WTC11 (cell line): Measurements from ENCODE around the gene ITPR1. TPM values are rescaled to one million over a fixed set of nuclear protein-coding genes. Genes with fewer than 3 reads are reported as not detected.

ENCODE experiments used
- ATAC-seq: fragments of 200-7000 bp; cut with Tn5 transposase; 2 replicates; pipeline ENCODE4 v1.10.0; 2021; ENCODE audit warnings: mild to moderate bottlenecking, moderate library complexity
- CTCF ChIA-PET: fragments of 300-600 bp; sonication (Branson Sonifier 250); formaldehyde crosslinking; loops from one replicate; lab custom pipeline; 2021; ENCODE audit warnings: antibody characterized with exemption; lab: Charles Lee
- POLR2A ChIA-PET: fragments of 350-600 bp; sonication (Branson Sonifier 250); formaldehyde crosslinking; loops from one replicate; lab custom pipeline; 2021; ENCODE audit warnings: antibody characterized with exemption; lab: Charles Lee
- DNase-seq: peaks from one replicate; pipeline ENCODE4 v3.0.0; 2021; ENCODE audit warnings: low spot score
- H3K27ac Mint-ChIP-seq: 2 replicates; pipeline ENCODE4 v1.8.0; 2021; ENCODE audit warnings: mixed read lengths
- H3K27me3 Mint-ChIP-seq: 2 replicates; pipeline ENCODE4 v1.8.0; 2021; ENCODE audit warnings: low read depth, mild to moderate bottlenecking, moderate library complexity, mixed read lengths
- H3K36me3 Mint-ChIP-seq: 2 replicates; pipeline ENCODE4 v1.8.0; 2021; ENCODE audit warnings: mixed read lengths
- H3K4me1 Mint-ChIP-seq: 2 replicates; pipeline ENCODE4 v1.8.0; 2022; ENCODE audit warnings: mixed read lengths
- H3K4me3 Mint-ChIP-seq: 2 replicates; pipeline ENCODE4 v1.8.0; 2021; ENCODE audit warnings: mild to moderate bottlenecking, moderate library complexity, mixed read lengths
- H3K9me3 Mint-ChIP-seq: 2 replicates; pipeline ENCODE4 v1.8.0; 2021; ENCODE audit warnings: mixed read lengths
- AR ChIP-seq: fragments of 250-450 bp; sonication (Bioruptor Pico); IDR thresholded peaks from 2 replicates; pipeline ENCODE4 v1.9.0; 2021; ENCODE audit warnings: mild to moderate bottlenecking
- ATF3 ChIP-seq: sonication (generic); formaldehyde crosslinking; conservative IDR thresholded peaks from 2 replicates; pipeline ENCODE4 v1.8.1; 2022; ENCODE audit warnings: mild to moderate bottlenecking, missing genetic modification reagents
- CREM ChIP-seq: sonication (generic); formaldehyde crosslinking; IDR thresholded peaks from 2 replicates; pipeline ENCODE4 v1.8.1; 2022; ENCODE audit warnings: mild to moderate bottlenecking, missing genetic modification reagents, moderate library complexity
- ERG ChIP-seq: fragments of 250-450 bp; sonication (Bioruptor Pico); IDR thresholded peaks from 2 replicates; pipeline ENCODE4 v1.8.0; 2021; ENCODE audit warnings: mild to moderate bottlenecking
- ETV6 ChIP-seq: sonication (generic); formaldehyde crosslinking; IDR thresholded peaks from 2 replicates; pipeline ENCODE4 v1.8.1; 2022; ENCODE audit warnings: mild to moderate bottlenecking, missing genetic modification reagents
- FOXK1 ChIP-seq: sonication (generic); formaldehyde crosslinking; IDR thresholded peaks from 2 replicates; pipeline ENCODE4 v1.8.0; 2022; ENCODE audit warnings: mild to moderate bottlenecking, moderate library complexity, missing genetic modification reagents
- GRHL2 ChIP-seq: fragments of 250-450 bp; sonication (Bioruptor Pico); IDR thresholded peaks from 2 replicates; pipeline ENCODE4 v1.8.0; 2022; ENCODE audit warnings: mild to moderate bottlenecking, moderate library complexity; ENCODE audit not compliant: insufficient replicate concordance, severe bottlenecking
- GTF2I ChIP-seq: fragments of 250-450 bp; sonication (Bioruptor Pico); conservative IDR thresholded peaks from 2 replicates; pipeline ENCODE4 v1.4.0; 2021; ENCODE audit warnings: mild to moderate bottlenecking
- MAX ChIP-seq: sonication (generic); formaldehyde crosslinking; IDR thresholded peaks from 2 replicates; pipeline ENCODE4 v1.8.0; 2022; ENCODE audit warnings: mild to moderate bottlenecking, missing genetic modification reagents
- MXD4 ChIP-seq: fragments of 250-450 bp; sonication (Bioruptor Pico); IDR thresholded peaks from 2 replicates; pipeline ENCODE4 v1.8.0; 2021; ENCODE audit warnings: mild to moderate bottlenecking, moderate library complexity, borderline replicate concordance
- MYBL2 ChIP-seq: sonication (generic); formaldehyde crosslinking; IDR thresholded peaks from 2 replicates; pipeline ENCODE4 v1.8.1; 2023; ENCODE audit warnings: mild to moderate bottlenecking, moderate library complexity, missing genetic modification reagents
- NFE2L1 ChIP-seq: sonication (generic); formaldehyde crosslinking; IDR thresholded peaks from 2 replicates; pipeline ENCODE4 v1.8.1; 2023; ENCODE audit warnings: missing genetic modification reagents
- PRRX2 ChIP-seq: fragments of 250-450 bp; sonication (Bioruptor Pico); IDR thresholded peaks from 2 replicates; pipeline ENCODE4 v1.8.0; 2021; ENCODE audit warnings: mild to moderate bottlenecking
- TCF7 ChIP-seq: sonication (generic); formaldehyde crosslinking; IDR thresholded peaks from 2 replicates; pipeline ENCODE4 v1.8.0; 2022; ENCODE audit warnings: mild to moderate bottlenecking, low read depth, missing genetic modification reagents, moderate library complexity
- TEAD4 ChIP-seq: sonication (generic); formaldehyde crosslinking; IDR thresholded peaks from 2 replicates; pipeline ENCODE4 v1.8.0; 2022; ENCODE audit warnings: mild to moderate bottlenecking, missing genetic modification reagents
- TP53 ChIP-seq: sonication (generic); formaldehyde crosslinking; IDR thresholded peaks from 2 replicates; pipeline ENCODE4 v1.8.1; 2023; ENCODE audit warnings: mild to moderate bottlenecking, missing genetic modification reagents
- ZMAT4 ChIP-seq: fragments of 250-450 bp; sonication (Bioruptor Pico); IDR thresholded peaks from 2 replicates; pipeline ENCODE4 v1.9.0; 2021; ENCODE audit warnings: mild to moderate bottlenecking
- ZNF219 ChIP-seq: sonication (generic); formaldehyde crosslinking; IDR thresholded peaks from 2 replicates; pipeline ENCODE4 v1.8.0; 2023; ENCODE audit warnings: missing genetic modification reagents, mild to moderate bottlenecking, borderline replicate concordance
- ZNF317 ChIP-seq: sonication (generic); formaldehyde crosslinking; IDR thresholded peaks from 2 replicates; pipeline ENCODE4 v1.8.1; 2023; ENCODE audit warnings: low read depth, mild to moderate bottlenecking, moderate library complexity, missing genetic modification reagents, borderline replicate concordance
- ZNF416 ChIP-seq: fragments of 250-450 bp; sonication (Bioruptor Pico); IDR thresholded peaks from 2 replicates; pipeline ENCODE4 v1.9.0; 2021; ENCODE audit warnings: mild to moderate bottlenecking, inconsistent platforms
- total RNA-seq: library from RNA; stranded (reverse); gene quantifications from 3 replicates; pipeline ENCODE4 v1.2.3, GENCODE V29; 2021

The ITPR1 gene
- total RNA-seq, 1 experiment from 2014 or later = 11.8 TPM

- H3K4me3 Mint-ChIP-seq = no peak overlapping the region
- POLR2A ChIA-PET = interaction anchor here (0.5 kb wide), 1 partner anchor 321 kb away, joined by 4 read pairs; no protein-coding TSS in a partner anchor
- H3K27me3 Mint-ChIP-seq = no peaks in the 10 kb centered on the region
- TF ChIP-seq MXD4 (CRISPR knock-in tag) (no peak), CREM (no peak), GTF2I (CRISPR knock-in tag) (no peak), ZMAT4 (CRISPR knock-in tag) (no peak), AR (CRISPR knock-in tag) (no peak), TCF7 (no peak), NFE2L1 (CRISPR knock-in tag) (no peak), ERG (CRISPR knock-in tag) (no peak), ZNF219 (CRISPR knock-in tag) (no peak), TP53 (CRISPR knock-in tag) (no peak)
- TF ChIP-seq, all 79 proteins: peak for 0
- Mint-ChIP-seq H3K27ac (no peak overlapping the region), H3K9me3 (no peaks in the 10 kb centered on the region), H3K36me3 (no peaks in the 10 kb centered on the region), H3K4me1 (peaks cover 12% of the 10 kb centered on the region)
- ATAC-seq (no peak), DNase-seq (no peak)
- CTCF ChIA-PET = no interaction called here
Observed at GRCh38 chr3:4548356-4548755, 55.2 kb downstream of the ITPR1 start.

- H3K27ac Mint-ChIP-seq = no peak overlapping the region
- TF ChIP-seq ETV6 (CRISPR knock-in tag) (no peak), MYBL2 (CRISPR knock-in tag) (no peak), PRRX2 (CRISPR knock-in tag) (no peak), ATF3 (no peak), ZNF317 (CRISPR knock-in tag) (no peak), ZNF416 (CRISPR knock-in tag) (no peak), TEAD4 (CRISPR knock-in tag) (no peak)
- peaks cover 12% of the 10 kb centered on the region for H3K4me1 Mint-ChIP-seq
- POLR2A ChIA-PET = no interaction called here
- H3K9me3 Mint-ChIP-seq = no peaks in the 10 kb centered on the region
- CTCF ChIA-PET = no interaction called here
- no peak for ATAC-seq
- H3K27me3 Mint-ChIP-seq = no peaks in the 10 kb centered on the region
- H3K4me3 Mint-ChIP-seq = no peak overlapping the region
- DNase-seq = no peak
- H3K36me3 Mint-ChIP-seq = no peaks in the 10 kb centered on the region
Observed at GRCh38 chr3:4548780-4549179, 55.6 kb downstream of the ITPR1 start.

GRCh38 chr3:4549896-4550295, 56.7 kb downstream of the ITPR1 start:
- TF ChIP-seq MXD4 (CRISPR knock-in tag) = no peak
- TF ChIP-seq FOXK1 = no peak
- no peak for TF ChIP-seq GRHL2
- TF ChIP-seq TCF7 = no peak
- no peak for TF ChIP-seq MAX
- Mint-ChIP-seq H3K4me1 (peaks cover 12% of the 10 kb centered on the region), H3K36me3 (no peaks in the 10 kb centered on the region), H3K27ac (no peak overlapping the region), H3K27me3 (no peaks in the 10 kb centered on the region; the same call in 1 of the 2 replicates), H3K4me3 (no peak overlapping the region), H3K9me3 (no peaks in the 10 kb centered on the region)
- DNase-seq = no peak
- ChIA-PET CTCF (no interaction called here), POLR2A (interaction anchor here (1.4 kb wide), 1 partner anchor 57 kb away, joined by 3 read pairs; the partner anchor contains the start of gene ITPR1)
- ATAC-seq = no peak
